HG03025 (cell line): Measurements from ENCODE around the gene MS4A10.
"Not testable (repeated sequence)": the region's sequence is repeated elsewhere in the genome, so short reads cannot be mapped to it uniquely, and the experiment has no call there.

Source experiments
- ATAC-seq: cut with Tn5 transposase; IDR thresholded peaks from one replicate; pipeline ENCODE4 v1.9.1; 2021; ENCODE audit warnings: mild to moderate bottlenecking, moderate library complexity; ENCODE audit not compliant: unreplicated experiment, low FRiP score

MS4A10 gene

DNA sequence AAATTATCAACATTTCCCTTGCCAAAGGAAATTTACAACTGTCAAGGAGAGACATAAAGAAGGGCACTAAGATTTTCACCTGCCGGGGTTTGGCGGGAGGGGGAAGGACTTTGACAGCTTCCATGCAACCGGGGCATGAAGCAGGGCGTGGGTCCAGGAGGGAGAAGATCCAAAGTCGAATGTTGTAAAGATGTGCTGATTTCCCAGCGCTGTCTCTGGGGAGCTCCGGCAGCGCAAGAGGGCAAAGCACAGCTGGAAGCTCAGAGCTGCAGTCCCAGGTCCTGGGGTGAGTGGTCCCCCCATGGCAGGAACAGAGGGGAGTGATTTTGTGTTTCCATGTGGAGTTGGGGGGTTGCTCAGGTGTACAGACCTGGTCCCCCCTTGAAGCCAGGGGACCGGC is at the start of gene MS4A10:
Gene MS4A10 (plus strand): TSS at position 198 of the 400 bp plus-strand sequence. CDS start 5,003 bp downstream, outside the sequence.
- no peak for ATAC-seq

DNA sequence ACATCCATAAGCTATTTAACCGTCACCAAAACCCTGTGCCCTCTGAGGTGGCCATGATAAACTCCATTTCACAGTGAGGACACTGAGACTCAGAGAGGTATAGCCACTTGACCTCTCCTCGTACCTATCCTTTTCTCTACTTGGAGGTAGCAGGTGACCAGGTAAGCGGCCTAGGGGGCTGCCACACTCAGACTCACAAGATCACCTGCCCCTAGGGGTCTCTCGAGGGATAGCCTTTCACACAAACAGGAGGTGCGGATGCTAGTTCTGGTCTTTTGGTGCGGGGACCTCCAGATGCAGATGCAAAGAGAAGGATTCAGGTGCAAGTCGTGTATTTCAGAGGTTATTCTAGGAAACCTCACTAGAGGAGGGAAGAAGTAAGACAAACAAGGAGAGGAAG is 46.0 kb upstream of the MS4A10 start:
- no peak for ATAC-seq

DNA sequence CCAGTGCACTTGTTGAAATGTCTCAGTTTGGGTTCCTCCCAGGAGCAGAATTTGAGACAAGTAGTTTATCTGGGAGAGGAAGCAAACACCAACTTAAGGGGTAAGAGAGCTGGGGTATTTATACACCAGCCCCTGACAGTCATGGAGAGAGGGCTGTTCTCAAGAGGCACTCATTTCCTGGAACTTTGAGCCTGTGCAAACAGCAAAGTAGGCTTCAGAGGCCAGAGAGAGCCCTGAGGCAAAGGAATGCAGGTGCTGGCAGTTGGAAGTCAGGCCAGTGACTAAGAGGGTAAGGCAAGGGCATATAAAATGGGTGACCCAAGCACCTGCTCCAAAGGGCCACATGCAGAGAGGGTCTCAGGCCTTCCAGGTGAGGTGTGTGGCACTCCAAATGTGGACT is 44.6 kb upstream of the MS4A10 start:
- ATAC-seq, result no peak

DNA sequence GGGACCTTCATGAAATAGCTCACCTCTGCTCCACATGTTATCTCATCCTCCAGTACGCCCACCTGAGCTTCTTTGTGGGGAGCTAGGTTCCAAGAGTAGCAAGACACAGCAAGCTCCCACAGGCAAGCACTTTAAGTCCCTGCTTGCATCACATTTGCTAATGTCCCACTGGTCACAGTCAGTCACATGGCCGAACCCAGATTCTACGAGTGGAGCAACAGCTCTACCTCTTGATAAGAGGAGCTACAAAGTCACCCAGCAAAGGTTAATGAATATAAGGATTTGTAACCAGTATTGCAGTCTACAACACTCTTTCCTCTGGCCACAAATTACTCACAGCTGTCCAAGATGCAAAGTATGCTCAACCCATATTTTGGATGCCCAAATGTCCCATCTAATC is 43.7 kb upstream of the MS4A10 start:
- no peak for ATAC-seq

DNA sequence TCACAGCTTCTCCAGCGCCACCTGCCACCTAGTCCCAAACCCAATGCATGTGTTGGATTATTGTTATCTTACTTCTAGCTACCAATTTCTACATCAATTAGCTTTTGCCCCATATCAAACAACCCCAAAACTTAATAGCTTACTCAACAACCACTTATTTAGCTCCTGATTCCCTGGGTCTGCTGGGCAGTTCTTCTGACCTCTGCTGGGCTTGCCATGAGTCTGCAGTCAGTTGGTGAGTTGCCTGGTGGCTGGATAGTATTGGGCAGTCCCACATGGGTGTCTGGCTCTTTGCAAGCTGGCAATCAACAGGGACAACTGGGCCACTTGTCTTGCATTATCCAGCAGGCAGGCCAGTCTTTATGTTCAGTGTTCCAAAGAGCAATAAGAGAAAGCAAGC is 42.1 kb upstream of the MS4A10 start:
- no peak for ATAC-seq

DNA sequence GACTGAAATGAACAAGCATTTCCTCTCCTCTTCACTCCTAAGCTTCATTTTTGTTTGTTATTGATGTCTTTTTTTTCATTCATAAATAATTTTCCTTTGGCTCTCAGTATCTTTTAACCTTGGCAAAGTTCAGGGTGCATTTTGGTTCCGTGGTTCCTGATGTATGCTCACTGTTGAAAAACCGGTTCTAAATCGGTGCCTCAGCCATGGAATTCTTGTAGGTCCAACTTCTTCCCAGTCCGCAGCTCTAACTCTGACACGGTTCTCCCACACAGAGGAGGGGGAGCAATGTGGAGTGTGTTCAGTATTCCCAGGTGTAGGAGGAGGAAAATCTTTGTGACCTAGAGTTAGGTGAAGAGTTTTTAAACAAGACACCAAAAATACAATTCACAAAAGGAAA is 41.0 kb upstream of the MS4A10 start:
- no peak for ATAC-seq

DNA sequence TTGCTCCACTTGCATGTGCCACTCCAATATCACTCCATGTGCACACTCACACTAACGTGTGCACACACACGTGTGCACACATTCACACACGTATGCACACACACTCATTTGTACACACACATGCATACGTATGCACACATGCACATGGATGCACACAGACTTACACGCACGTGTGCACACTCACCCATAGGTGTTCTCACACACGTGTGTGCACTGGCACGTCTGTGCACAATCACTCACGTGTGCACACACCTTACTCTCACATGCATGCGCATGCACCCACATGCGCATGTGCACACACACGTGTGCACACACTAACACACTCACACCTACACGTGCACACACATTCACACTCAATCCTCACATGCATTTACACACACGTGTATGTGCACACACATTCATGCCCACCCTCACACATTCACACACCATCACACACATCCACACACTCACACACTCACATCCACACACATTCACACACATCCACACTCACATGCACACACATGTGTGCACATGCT is 37.7 kb upstream of the MS4A10 start:
- no peak for ATAC-seq

DNA sequence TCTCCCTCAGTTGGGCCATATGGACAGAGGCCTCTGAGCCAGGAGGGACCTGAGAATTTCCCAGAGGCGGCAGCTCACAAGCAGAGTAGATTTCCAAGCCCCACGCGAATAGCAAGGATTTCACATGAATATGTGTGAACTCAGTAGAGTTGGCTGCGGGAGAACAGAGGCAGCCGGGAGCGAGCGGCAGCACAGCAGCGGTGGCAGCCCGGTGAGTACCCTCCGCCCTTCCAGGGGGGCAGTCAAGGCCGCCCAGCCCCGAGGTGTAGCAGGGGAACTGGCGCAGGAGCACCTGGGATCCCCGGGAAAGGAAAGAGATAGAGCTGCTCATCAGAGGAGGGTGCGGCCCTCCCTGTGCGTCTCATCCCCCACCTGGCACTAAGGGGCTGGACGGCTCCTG is 36.9 kb upstream of the MS4A10 start:
- ATAC-seq, result no peak

DNA sequence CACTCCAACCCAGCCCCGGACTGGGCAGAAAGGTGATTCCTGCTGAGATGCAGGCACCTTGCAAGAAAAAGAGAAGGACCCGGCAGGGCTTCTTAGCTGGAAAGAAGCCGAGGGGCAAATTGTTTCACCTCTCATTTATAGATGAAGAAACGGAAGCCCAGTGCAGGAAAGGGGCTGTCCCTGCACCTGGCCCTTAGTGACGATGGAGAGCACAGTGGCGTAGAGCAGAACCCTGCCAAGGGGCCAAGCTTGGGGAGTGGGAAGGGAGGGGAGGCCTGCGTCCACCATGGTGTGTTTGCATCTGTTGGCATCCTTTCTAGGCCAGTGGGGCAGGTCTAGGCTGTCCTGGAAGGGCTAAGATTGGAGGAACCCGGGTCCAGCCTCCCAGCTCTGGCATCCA is 36.3 kb upstream of the MS4A10 start:
- ATAC-seq, result no peak

DNA sequence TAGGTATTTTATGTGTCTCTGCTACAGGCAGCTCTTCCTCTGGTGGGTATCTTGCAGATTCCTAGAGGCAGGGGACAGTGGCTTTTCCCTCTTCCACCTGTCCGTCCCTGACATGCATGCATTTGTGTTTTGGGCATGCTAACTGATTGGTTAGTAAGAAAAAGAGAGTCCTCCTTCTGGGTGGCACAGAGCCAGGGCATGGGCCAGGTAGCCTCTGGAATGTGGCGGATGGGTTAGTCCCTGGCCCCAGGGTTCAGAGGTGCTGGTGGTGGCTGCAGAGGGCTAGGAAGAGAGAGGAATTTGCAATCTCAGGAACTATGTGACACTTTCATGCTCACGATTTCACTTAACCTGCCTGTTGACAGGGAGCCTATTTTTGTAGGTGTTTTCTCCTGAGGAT is 34.2 kb upstream of the MS4A10 start:
- ATAC-seq, result no peak

DNA sequence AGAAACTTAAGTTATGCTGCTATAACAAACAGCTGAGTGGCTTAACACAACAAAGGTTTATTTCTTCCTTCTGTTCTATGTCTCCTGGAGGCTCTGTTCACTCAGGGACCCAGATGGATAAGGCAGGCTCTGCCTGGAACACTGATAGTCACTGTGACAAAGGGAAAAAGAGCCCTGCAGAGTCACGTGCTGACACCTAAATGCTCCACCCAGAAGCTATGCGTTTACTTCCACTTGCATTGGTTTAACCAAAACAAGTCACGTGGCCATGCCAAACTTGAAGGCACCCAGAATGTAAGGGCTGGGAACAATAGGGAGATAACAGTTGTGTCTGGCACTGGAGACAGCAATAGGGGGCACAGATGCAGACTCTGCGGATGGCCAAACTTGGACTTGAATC is 31.8 kb upstream of the MS4A10 start:
- ATAC-seq, result no peak

DNA sequence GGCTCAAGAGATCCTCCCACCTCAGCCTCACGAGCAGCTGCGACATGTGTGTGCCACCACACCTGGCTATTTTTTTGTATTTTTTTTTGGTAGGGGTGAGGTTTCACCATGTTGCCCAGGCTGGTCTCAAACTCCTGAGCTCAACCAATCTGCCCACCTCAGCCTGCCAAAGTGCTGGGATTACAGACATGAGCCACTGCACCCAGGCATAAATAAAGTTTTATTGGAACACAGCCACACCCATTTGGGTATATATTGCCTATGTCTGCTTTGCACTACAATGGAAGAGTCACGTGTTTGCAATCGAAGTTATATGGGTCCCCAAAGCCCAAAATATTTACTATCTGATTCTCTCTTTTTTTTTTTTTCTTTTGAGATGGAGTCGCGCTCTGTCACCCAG is 30.2 kb upstream of the MS4A10 start:
- no peak for ATAC-seq

DNA sequence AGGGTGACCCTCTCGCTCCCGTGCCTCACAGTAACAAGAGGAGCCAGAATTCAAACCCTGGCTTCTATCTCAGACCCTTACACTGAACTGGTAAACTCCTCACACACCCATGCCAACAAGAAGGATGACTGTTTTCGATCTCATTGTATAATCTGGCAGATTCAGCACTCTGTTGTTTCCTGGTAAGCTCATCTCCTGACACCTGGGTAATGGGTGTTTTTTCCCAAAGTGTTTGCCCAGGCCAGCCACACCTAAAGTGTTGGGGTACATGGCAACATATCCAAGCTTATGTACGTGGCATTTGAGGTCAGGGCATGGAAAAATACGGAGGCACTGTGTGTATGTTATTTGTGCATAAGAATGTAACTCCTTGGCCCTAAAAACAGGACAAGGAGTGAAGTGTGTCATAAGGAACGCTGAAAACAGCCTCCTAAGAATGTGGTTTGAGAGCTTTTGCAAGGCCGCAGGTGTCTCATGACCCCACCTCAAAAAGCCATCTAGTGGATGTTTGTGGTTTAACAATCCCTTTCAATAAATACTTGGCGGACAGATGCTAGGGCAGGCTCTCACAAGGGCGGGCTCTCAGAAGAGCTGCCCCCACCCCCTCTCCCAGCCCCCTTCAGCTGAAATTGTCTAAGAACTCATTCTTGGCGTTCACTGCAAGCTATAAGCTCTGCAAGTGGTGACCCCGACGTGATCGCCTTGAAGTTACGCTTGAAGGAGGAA is 28.7 kb upstream of the MS4A10 start, which contains the start of gene MS4A15:
Gene MS4A15 (plus strand): TSS at position 561 of the 726 bp plus-strand sequence. CDS start 6,867 bp downstream, outside the sequence.
- ATAC-seq, result no peak

DNA sequence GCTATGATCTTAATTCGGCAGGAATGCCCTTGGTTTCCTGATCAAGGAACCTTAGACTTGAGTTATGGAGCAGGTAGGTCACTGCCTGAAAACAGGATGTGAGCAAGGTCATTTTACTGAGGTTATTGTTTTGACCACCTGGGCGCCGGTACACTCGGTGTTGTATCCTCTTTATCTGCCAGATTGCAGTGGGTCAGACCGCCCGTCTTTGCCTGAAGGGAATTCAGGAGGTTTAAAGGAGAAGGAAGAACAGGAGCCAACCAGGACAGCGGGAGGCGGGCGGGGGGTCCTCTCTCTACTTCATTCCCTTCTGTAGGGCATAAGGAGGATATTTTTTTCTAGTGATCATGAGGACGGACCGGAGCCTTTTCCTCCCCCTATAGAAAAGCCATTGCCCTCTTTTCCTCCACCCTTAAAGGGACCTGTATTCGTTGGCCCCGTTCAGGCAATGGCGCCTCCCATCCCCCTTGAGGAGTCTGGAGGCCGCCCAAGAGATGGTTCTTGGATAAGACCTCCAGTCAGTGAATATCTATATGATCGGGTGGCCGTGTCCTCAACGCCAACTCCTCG is 27.8 kb upstream of the MS4A10 start:
- no peak for ATAC-seq

DNA sequence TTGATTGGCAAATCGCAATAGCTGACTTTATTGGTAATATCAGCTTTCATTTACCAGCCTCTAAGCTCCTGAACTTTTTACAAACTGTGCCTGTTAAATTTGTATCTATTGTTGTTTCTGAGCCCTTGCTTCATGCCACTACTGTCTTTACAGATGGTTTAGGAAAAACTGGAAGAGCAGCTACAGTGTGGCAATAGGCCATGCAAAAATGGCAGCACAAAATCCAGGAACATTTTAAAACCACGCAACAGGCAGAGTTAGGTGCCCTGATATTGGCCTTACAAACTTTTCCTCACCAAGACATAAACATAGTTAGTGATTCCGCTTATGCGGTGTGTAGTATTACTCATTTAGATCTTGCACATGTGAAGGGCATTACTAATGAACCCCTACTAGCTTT is 26.5 kb upstream of the MS4A10 start:
- ATAC-seq, result not testable (repeated sequence)

DNA sequence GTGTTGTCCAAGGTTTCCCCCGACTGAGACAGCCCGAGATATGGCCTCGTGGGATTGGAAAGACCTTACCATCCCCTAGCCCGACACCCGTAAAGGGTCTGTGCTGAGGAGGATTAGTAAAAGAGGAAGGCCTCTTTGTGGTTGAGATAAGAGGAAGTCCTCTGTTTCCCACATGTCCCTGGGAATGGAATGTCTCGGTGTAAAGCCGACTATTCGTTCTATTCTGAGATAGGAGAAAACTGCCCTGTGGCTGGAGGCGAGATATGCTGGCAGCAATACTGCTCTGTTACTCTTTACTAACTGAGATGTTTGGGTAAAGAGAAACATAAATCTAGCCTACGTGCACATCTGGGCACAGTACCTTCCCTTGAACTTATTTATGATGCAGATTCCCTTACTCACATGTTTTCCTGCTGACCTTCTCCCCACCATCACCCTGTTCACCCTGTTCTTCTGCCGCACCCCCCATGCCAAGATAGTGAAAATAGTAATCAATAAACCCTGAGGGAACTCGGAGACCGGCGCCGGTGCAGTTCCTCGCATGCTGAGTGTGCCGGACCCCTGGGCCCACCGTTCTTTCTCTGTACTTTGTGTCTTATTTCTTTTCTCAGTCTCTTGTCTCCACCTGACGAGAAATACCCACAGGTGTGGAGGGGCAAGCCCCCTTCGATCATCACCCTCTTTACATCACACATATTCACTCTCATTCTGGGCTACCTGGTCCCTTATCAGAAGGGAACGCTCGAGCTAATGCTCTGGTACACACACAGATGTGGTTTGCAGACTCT is 25.5 kb upstream of the MS4A10 start:
- ATAC-seq, result not testable (repeated sequence)

DNA sequence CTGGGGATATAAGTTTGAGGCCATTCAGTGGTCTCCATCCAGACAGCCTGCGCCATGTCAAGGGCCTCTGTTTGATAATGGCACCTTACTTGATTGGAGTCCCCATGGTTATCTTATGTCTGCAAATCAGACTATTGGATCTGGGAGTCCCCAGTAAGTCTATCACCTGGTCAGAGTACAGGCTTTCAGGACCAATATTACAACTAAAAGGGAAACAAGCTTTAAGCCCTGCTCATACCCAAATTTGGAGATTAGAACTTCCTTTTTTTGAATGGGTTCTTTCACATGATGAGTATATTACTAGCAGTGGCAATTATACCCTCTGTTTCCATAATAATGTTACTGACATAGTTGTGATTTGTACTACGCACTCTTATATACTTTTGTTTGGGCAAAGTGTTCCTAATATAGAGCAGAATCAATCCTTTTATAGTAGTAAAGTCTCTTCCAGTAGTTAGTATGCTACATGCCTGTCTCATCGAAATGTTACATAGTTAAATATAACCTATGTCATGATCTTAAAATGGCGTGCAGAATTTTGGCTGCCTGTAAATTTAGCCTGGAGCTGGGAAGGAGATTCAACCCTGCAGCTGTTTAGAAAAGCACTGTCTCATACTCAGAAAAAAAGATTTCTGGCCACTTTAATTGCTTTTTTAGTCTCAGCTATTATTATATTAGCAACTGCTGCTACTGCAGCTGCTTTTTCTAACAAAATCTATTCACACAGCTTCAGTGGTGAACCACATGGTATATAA is 23.5 kb upstream of the MS4A10 start:
- peak; percentile 35 for ATAC-seq

DNA sequence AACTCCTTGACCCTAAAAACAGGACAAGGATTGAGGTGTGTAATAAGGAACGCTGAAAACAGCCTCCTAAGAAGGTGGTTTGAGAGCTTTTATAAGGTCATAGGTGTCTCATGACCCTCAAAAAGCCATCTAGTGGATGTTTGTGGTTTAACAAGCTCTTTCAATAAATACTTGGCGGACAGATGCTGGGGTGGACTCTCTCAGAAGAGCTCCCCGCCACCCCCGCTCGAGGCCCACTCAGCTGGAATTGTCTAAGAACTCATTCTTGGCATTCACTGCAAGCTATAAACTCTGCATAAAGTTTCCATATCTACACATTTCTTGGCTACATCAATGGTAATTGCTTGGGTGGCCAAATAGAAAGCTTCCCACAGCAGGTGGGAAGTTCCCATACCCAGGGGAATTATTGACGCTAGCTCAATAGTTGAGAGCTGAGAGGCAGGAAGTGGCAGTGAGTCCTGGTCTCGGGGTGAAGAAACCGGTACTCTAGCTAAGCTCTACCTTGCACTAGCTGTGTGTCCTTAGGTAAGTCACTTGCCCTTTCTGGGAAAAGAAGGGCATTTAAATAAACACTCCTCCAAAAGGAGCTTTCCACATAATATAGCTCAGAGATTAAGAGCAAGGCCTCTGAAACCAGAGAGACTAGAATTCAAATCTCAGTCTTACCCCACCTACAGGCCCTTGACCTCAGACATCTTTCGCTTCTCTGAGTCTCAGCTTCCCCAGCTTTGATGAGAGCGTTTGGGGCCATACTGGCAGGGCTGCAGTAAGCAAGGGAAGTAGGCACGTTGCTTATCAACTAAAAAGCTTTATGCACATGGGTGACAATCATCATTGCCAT is 22.1 kb upstream of the MS4A10 start:
- ATAC-seq, result peak; percentile 64

DNA sequence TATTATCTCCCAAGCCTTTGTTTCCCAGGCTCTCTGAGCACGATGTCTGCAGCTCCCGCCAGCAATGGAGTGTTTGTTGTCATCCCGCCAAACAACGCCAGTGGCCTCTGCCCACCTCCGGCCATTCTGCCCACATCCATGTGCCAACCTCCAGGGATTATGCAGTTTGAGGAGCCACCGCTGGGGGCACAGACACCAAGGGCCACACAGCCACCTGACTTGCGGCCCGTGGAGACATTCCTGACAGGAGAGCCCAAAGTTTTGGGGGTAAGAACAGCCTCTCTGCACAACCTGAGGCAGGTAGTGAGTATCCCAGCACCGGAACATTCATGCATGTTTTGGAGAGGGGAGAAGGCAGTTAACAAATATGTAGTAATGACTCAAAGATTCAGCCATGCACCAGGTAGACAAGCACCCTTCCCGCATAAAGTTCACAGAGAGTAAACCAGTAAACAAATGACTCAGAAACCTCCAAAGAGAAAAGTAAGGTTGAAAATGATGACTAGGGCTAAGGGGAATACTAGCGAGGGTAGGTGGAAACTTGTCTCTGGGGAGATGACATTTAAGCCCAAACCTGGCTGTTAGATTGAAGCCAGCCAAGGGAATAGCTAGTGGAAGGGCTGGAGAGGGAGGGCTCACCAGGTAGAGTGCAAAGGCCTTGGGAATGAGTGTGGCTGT is 21.3 kb upstream of the MS4A10 start:
- no peak for ATAC-seq
